SK-N-SH (cell line): ENCODE data around the gene LARGE1. TPM values are rescaled to one million over a fixed set of nuclear protein-coding genes. Genes with fewer than 3 reads are reported as not detected.

Source experiments
- CTCF ChIA-PET: fragments of 300-600, 350-600 bp; formaldehyde crosslinking; extraction: SDS; loops from one replicate; lab custom pipeline; 2021; lab: Yijun Ruan, JAX
- POLR2A ChIA-PET: fragments of 350-600 bp; sonication (Branson Sonifier 250); formaldehyde crosslinking; extraction: SDS; loops from one replicate; lab custom pipeline; 2020; ENCODE audit warnings: antibody characterized with exemption, inconsistent platforms; lab: Yijun Ruan, JAX
- DNase-seq: peaks from one replicate; pipeline ENCODE4 v3.0.0; 2012
- H2AFZ ChIP-seq: fragments of 200-600 bp; sonication (generic); 2 replicates; pipeline ENCODE4 v1.8.1; 2016; ENCODE audit warnings: antibody characterized with exemption, mild to moderate bottlenecking, low read depth
- H3F3A ChIP-seq: fragments of 200-600 bp; sonication (generic); replicated peaks from 2 replicates; pipeline ENCODE3; 2016; ENCODE audit warnings: antibody characterized with exemption, mild to moderate bottlenecking; ENCODE audit not compliant: insufficient read depth
- H3K27ac ChIP-seq, 2 experiments: fragments of 200-500 bp in 1 of 2; fragments of 200-600 bp in 1 of 2; sonication (Bioruptor generic) in 1 of 2; sonication (generic), shearing (Covaris generic) in 1 of 2; 2 replicates each; pipeline versions ENCODE4 v1.5.1 to v1.6.1; 2014 to 2016; ENCODE audit warnings: low read depth in 2 of 2, inconsistent platforms in 1 of 2, low read length in 1 of 2, mild to moderate bottlenecking in 1 of 2, mixed read lengths in 1 of 2
- H3K27me3 ChIP-seq: fragments of 200-600 bp; sonication (generic), shearing (Covaris generic); 2 replicates; pipeline ENCODE4 v1.6.1; 2016; ENCODE audit warnings: mixed run types; ENCODE audit not compliant: insufficient read depth
- H3K36me3 ChIP-seq, 2 experiments: fragments of 200-500 bp in 1 of 2; fragments of 200-600 bp in 1 of 2; sonication (Bioruptor generic) in 1 of 2; sonication (generic) in 1 of 2; replicated peaks in 1 of 2; 2 replicates each; pipeline versions ENCODE3 to v1.5.1; 2014 to 2016; ENCODE audit warnings: low read length in 1 of 2, mild to moderate bottlenecking in 1 of 2; ENCODE audit not compliant: insufficient read depth in 2 of 2, control insufficient read depth in 1 of 2
- H3K4me1 ChIP-seq, 2 experiments: fragments of 200-500 bp in 1 of 2; fragments of 200-600 bp in 1 of 2; sonication (Bioruptor generic) in 1 of 2; sonication (generic), shearing (Covaris generic) in 1 of 2; 2 replicates each; pipeline versions ENCODE4 v1.5.1 to v1.6.1; 2014 to 2016; ENCODE audit warnings: low read depth in 1 of 2, low read length in 1 of 2, mixed run types in 1 of 2; ENCODE audit not compliant: insufficient read depth in 2 of 2, control insufficient read depth in 1 of 2
- H3K4me2 ChIP-seq: fragments of 200-600 bp; sonication (generic), shearing (Covaris generic); 2 replicates; pipeline ENCODE4 v1.6.1; 2017; ENCODE audit warnings: mixed run types
- H3K4me3 ChIP-seq, 2 experiments: fragments of 200-500 bp in 1 of 2; fragments of 200-600 bp in 1 of 2; sonication (Bioruptor generic) in 1 of 2; sonication (generic), shearing (Covaris generic) in 1 of 2; 2 replicates each; pipeline versions ENCODE4 v1.5.1 to v1.8.1; 2014 to 2016; ENCODE audit warnings: low read depth in 2 of 2, inconsistent platforms in 1 of 2, low read length in 1 of 2, mild to moderate bottlenecking in 1 of 2, mixed read lengths in 1 of 2, moderate library complexity in 1 of 2
- H3K79me2 ChIP-seq: fragments of 200-600 bp; sonication (generic); 2 replicates; pipeline ENCODE4 v1.8.1; 2017; ENCODE audit warnings: mild to moderate bottlenecking; ENCODE audit not compliant: insufficient read depth
- H3K9ac ChIP-seq: fragments of 200-600 bp; sonication (generic); 2 replicates; pipeline ENCODE4 v1.6.1; 2017; ENCODE audit warnings: mixed run types
- H3K9me2 ChIP-seq: fragments of 200-600 bp; sonication (generic); 2 replicates; pipeline ENCODE4 v1.6.1; 2017; ENCODE audit warnings: mixed run types
- H3K9me3 ChIP-seq: fragments of 200-600 bp; sonication (generic); 2 replicates; pipeline ENCODE4 v1.6.1; 2017; ENCODE audit warnings: mixed run types, mild to moderate bottlenecking, moderate library complexity
- H4K20me1 ChIP-seq: fragments of 200-600 bp; sonication (generic); 2 replicates; pipeline ENCODE4 v1.6.1; 2017; ENCODE audit warnings: mild to moderate bottlenecking, mixed run types; ENCODE audit not compliant: insufficient read depth
- CHD2 ChIP-seq: fragments of 150-350 bp; IDR thresholded peaks from 2 replicates; pipeline ENCODE4 v1.6.1; 2018; ENCODE audit warnings: low read length; ENCODE audit not compliant: partially characterized antibody
- ELF1 ChIP-seq: IDR thresholded peaks from 2 replicates; pipeline ENCODE4 v1.4.0; 2012
- EP300 ChIP-seq, 2 experiments: IDR thresholded peaks; 2 replicates each; pipeline versions ENCODE4 v1.4.0 to v1.6.1; 2012; ENCODE audit warnings: borderline replicate concordance in 1 of 2, low read depth in 1 of 2, low read length in 1 of 2
- FOXM1 ChIP-seq: IDR thresholded peaks from 2 replicates; pipeline ENCODE4 v1.4.0; 2012; ENCODE audit warnings: low read depth, mild to moderate bottlenecking
- GATA2 ChIP-seq: sonication (generic); formaldehyde crosslinking; IDR thresholded peaks from 2 replicates; pipeline ENCODE4 v1.5.0; 2020; ENCODE audit warnings: mild to moderate bottlenecking, missing genetic modification reagents
- MAX ChIP-seq: IDR thresholded peaks from 2 replicates; pipeline ENCODE4 v1.4.0; 2012; ENCODE audit warnings: low read depth
- NRF1 ChIP-seq: IDR thresholded peaks from 2 replicates; pipeline ENCODE4 v1.6.1; 2012; ENCODE audit warnings: low read depth, mild to moderate bottlenecking, low read length
- PBX3 ChIP-seq: IDR thresholded peaks from 2 replicates; pipeline ENCODE4; 2012
- RCOR1 ChIP-seq: fragments of 150-350 bp; IDR thresholded peaks from 2 replicates; pipeline ENCODE4 v1.6.1; 2017; ENCODE audit warnings: antibody characterized with exemption, low read length
- REST ChIP-seq: IDR thresholded peaks from 2 replicates; pipeline ENCODE4 v1.6.1; 2012; ENCODE audit warnings: mild to moderate bottlenecking, low read depth, low read length, moderate library complexity
- RFX5 ChIP-seq: IDR thresholded peaks from 2 replicates; pipeline ENCODE4 v1.6.1; 2012; ENCODE audit warnings: mild to moderate bottlenecking, improper control_type of control experiment, low read length
- SMC3 ChIP-seq: IDR thresholded peaks from 2 replicates; pipeline ENCODE4 v1.6.1; 2012; ENCODE audit warnings: low read depth, low read length, improper control_type of control experiment
- TAF1 ChIP-seq: IDR thresholded peaks from 2 replicates; pipeline ENCODE4 v1.6.1; 2012; ENCODE audit warnings: low read depth, mild to moderate bottlenecking, low read length, moderate library complexity, borderline replicate concordance
- TCF12 ChIP-seq: IDR thresholded peaks from 2 replicates; pipeline ENCODE4 v1.4.0; 2012
- USF1 ChIP-seq: IDR thresholded peaks from 2 replicates; pipeline ENCODE4 v1.4.0; 2012; ENCODE audit warnings: low read depth, borderline replicate concordance
- WGBS: methylation state at CpG from one replicate; pipeline ENCODE4 v1.1.6; 2017; ENCODE audit warnings: low lambda C conversion rate; 5-methylcytosine and 5-hydroxymethylcytosine counted together
- polyA plus RNA-seq, 3 experiments: library from polyadenylated mRNA; depleted of rRNA; stranded (reverse); fragments of >200 nt; gene quantifications; 2 replicates each; pipeline ENCODE4 v1.2.3, GENCODE V29; 2012
- TF ChIP-seq, protein P1 (sequence below): IDR thresholded peaks from 2 replicates; pipeline ENCODE4 v1.4.0; 2012; ENCODE audit warnings: low read depth, borderline replicate concordance

The LARGE1 gene
- polyA plus RNA-seq, 1 of the 3 experiments (the other 2 are of a cell fraction) = 1.1 TPM

DNA sequence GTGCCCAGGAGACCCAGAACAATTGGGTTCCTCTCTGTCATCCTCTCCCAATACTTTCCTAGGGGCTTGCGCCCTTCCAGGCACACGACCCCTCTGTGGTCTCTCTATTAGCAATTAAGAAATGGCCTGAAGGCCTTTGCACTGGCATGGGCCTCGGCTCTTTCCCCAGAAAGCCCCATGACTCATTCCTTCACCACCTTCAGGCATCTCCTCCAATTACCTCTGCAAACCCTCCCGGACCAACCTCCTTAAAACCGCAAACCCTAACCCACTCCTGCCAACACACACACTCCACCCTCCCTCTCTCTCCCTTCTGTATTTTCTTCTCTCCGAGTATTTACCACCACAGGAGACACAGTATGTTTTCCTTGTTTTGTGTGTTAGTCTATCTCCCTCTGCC, 36.7 kb downstream of the LARGE1 start:
- DNase-seq = no peak
- Histone ChIP-seq H3K4me1 (peaks cover 0 to 6% of the 10 kb centered on the region in 2 experiments; a peak in 1 of 4 replicates), H3K4me2 (no peak overlapping the region), H3K9me2 (no peaks in the 10 kb centered on the region), H3K36me3 (no peaks in the 10 kb centered on the region), H3K4me3 (no peak overlapping the region), H3F3A (no peaks in the 10 kb centered on the region), H3K27me3 (no peaks in the 10 kb centered on the region), H3K9me3 (no peaks in the 10 kb centered on the region), H2AFZ (no peak overlapping the region), H3K79me2 (no peaks in the 10 kb centered on the region; the same call in 1 of the 2 replicates), H3K27ac (no peak overlapping the region), H4K20me1 (no peaks in the 10 kb centered on the region), H3K9ac (no peak overlapping the region)
- ChIA-PET POLR2A (no interaction called here), CTCF (no interaction called here)
- no peak for TF ChIP-seq SMC3
- TF ChIP-seq RFX5 = no peak
- TF ChIP-seq TAF1 = no peak
- TF ChIP-seq CHD2 = no peak
- TF ChIP-seq PBX3 = no peak
- TF ChIP-seq USF1 = no peak
- TF ChIP-seq REST = no peak
- no peak for TF ChIP-seq FOXM1
- TF ChIP-seq RCOR1 = no peak
- TF ChIP-seq, protein P1, sequence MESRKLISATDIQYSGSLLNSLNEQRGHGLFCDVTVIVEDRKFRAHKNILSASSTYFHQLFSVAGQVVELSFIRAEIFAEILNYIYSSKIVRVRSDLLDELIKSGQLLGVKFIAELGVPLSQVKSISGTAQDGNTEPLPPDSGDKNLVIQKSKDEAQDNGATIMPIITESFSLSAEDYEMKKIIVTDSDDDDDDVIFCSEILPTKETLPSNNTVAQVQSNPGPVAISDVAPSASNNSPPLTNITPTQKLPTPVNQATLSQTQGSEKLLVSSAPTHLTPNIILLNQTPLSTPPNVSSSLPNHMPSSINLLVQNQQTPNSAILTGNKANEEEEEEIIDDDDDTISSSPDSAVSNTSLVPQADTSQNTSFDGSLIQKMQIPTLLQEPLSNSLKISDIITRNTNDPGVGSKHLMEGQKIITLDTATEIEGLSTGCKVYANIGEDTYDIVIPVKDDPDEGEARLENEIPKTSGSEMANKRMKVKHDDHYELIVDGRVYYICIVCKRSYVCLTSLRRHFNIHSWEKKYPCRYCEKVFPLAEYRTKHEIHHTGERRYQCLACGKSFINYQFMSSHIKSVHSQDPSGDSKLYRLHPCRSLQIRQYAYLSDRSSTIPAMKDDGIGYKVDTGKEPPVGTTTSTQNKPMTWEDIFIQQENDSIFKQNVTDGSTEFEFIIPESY = no peak
- TF ChIP-seq EP300 (IDR thresholded peaks at IDR 0.05; ENCODE audit: borderline replicate concordance in 1 of 2, low read depth in 1 of 2, low read length in 1 of 2) = no peak
- TF ChIP-seq GATA2 (CRISPR knock-in tag) = no peak
- no peak for TF ChIP-seq ELF1
- TF ChIP-seq MAX = no peak
- TF ChIP-seq NRF1 = no peak
- no peak for TF ChIP-seq TCF12
- 53% methylated on average over 6 of the region's 6 CpGs for WGBS
